ENCODE results near the gene NPTX1. TPM values are rescaled to one million over a fixed set of nuclear protein-coding genes. Genes with fewer than 3 reads are reported as not detected.
"Not testable (repeated sequence)": the region's sequence is repeated elsewhere in the genome, so short reads cannot be mapped to it uniquely, and the experiment has no call there.

Gene NPTX1, protein sequence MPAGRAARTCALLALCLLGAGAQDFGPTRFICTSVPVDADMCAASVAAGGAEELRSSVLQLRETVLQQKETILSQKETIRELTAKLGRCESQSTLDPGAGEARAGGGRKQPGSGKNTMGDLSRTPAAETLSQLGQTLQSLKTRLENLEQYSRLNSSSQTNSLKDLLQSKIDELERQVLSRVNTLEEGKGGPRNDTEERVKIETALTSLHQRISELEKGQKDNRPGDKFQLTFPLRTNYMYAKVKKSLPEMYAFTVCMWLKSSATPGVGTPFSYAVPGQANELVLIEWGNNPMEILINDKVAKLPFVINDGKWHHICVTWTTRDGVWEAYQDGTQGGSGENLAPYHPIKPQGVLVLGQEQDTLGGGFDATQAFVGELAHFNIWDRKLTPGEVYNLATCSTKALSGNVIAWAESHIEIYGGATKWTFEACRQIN
- total RNA-seq, result 0.99 and 35.0 TPM in 2 replicates

DNA sequence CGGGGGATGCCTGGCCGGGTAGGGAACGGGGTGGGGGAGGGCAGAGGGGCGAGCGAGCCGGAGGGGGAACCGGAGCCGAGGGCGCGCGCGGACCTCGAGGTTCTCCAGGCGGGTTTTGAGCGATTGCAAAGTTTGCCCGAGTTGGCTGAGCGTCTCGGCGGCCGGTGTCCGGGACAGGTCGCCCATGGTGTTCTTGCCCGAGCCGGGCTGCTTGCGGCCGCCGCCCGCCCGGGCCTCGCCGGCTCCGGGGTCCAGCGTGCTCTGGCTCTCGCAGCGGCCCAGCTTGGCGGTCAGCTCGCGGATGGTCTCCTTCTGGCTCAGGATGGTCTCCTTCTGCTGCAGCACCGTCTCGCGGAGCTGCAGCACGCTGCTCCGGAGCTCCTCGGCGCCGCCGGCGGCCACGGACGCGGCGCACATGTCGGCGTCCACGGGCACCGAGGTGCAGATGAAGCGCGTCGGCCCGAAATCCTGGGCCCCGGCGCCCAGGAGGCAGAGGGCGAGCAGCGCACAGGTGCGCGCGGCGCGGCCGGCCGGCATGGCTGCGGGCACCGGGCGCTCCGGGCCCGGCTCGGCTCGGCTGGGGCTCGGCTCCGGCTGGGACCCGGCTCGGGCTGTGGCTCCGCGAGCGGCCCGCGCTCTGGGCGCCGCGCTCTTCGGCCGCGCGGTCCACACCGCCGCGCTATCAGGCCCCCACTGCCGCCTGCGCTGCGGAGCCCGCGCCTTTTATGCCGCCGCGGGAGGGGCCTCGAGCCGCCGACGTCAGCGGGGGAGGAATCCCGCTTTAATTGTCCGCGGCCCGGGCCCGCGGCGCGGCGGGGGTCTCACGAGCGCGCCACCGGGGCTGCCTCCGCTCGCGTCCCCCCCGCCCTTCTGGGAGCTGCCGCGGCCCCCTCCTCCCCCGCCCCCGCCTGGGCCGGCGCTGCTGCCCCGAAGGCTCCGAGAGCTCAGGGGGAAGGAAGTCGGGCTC lies at the start of gene NPTX1:
Gene NPTX1 (minus strand): TSS at position 698 of the 967 bp plus-strand sequence. CDS start 161 bp downstream, at position 537.
- no peak for DNase-seq (ENCODE audit: extremely low read depth, low read depth, low spot score)

DNA sequence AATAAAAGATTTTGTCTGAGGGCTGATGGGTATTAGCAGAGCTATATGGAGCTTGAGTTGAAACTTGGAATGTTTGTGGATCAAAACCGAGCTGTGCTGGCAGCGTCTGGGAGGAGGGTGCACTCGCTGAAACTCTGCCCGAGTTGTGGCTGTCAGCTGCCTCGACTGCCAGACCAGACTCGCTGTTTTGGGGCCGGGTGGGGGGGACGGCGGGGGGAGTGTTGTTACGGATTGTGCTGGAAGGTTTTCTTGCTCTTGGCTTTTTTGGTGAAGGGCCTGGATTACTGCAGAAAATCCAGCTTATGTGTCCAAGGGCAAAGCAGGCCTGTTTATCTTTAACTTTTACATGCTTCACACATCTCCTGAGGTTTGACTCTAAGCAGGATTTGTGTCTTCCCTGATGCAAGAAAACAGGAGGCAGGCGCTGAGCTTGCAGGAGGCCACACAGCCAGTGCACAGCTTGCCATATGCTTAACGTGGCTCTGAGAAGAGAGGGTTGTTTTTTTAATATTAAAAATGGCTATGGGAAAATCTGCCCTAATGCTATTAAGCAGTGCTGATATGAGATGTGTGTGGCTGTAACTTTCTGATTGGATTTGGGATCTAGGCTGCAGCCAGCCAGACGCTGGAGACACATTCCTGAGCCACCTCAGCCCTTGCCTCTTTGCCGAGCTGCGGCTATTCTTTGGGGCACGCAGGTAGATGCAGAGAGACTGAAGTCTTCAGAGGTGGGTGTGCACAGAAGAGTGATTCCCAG lies 47.7 kb upstream of the NPTX1 start:
- DNase-seq (ENCODE audit: extremely low read depth, low read depth, low spot score), result no peak

DNA sequence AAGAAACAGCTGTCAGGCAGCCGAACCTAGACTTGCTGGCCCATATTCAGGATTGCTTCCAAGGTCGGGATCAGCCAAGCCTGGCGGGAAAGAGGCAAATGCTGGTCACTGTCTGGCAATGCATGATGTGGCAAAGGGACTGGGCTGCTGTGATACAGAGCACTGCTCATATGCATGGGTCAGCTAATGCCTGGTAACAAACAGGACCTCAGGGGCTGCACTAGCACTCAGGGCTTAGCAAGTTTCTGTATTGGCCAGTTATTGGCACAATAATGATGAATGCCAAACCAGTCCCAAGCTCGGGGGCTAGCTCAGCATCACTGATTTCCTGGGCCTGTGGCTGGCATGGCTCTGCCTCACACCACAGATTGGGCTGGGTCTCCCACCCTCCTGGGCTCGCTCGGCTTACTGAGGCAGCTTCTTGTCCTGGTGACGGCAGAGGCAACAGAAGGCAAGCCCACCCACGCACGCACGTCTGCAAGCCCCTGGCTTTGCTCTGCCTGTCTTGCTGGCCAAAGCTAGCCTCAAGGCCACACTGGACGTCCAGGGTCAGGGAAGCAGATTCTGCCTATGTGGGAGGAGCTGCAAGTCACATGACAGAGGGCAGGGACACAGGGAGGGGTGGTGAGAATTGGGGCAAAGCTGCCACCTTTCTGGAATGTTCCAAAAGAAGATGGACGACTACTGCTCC lies 46.8 kb upstream of the NPTX1 start:
- DNase-seq (ENCODE audit: extremely low read depth, low read depth, low spot score), result no peak

DNA sequence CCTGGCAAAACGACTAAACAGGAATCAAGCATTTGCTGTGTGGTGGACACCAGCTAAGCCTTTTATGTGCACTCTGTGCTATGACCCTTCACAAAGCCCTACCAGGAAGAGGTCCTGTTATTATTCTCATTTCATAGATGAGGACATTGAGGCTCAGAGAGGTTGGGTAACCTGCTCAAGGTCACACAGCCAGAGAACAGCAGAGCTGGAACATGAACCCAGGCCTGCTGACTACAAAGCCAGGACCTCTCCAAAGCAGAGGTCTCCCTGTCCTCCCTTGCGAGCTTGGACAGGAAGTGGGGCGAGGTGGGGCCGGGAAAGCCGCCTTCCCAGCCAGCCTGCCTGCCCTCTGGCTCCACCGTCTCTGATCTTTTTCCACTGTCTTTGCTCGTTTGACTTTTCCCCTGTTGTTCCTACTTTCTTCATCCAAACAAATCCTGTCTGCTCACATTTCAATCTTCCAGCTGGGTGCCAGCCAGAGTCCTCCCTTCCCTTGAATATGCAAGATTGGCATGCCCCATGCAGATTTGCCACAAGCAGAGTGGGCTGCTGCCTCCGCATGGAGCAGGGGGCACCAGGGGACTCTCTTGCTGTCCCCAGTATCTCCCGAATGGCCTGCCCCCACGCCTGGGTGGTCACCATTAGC lies 44.5 kb upstream of the NPTX1 start:
- DNase-seq (ENCODE audit: extremely low read depth, low read depth, low spot score), result no peak

DNA sequence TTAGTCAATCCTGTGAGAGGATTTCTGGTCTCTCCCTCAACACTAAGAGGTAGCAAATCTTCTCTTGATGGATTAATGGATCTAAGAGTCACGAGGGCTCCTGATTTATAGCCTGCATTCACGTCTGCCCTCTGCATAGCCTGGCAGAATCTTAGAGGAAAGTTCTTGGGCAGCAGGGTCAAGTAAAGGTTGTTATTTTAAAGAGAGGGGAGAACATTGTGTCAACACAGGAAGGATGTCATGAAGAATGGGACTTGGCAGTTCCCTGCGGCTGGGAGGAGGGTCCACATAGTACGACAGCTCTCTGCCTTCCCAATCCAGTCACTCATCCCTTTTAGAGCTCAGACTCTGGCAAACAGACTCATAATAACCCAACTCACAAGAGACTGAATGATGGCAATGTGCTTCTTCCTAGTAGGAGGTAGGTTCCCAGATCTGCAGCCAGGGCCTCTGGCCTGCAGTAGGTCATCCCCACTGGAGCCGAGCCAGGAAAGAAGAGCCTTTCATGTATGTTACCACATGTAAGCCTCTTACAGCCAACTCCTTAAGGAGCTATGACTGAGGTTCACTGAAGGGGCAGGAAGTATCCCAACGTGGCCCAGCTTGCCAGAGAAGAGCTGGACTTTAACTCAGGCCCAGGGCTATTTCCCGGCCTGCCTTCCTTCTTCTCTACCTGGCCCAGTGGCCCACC lies 42.8 kb upstream of the NPTX1 start:
- DNase-seq (ENCODE audit: extremely low read depth, low read depth, low spot score), result no peak

DNA sequence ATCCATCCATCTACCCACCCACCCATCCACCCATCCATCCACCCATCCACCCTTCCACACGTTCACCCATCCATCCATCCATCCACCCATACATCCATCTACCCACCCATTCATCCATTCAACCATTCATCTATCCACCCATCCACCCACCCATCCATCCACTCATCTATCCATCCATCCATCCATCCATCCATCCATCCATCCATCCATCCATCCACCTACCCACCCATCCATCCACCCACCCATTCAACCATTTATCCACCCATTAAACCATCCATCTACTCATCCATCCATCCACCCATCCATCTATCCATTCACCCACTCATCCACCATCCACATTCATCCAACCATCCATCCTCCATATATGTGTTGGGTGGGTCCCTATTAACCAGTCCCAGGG lies 42.0 kb upstream of the NPTX1 start:
- no peak for DNase-seq (ENCODE audit: extremely low read depth, low read depth, low spot score)

DNA sequence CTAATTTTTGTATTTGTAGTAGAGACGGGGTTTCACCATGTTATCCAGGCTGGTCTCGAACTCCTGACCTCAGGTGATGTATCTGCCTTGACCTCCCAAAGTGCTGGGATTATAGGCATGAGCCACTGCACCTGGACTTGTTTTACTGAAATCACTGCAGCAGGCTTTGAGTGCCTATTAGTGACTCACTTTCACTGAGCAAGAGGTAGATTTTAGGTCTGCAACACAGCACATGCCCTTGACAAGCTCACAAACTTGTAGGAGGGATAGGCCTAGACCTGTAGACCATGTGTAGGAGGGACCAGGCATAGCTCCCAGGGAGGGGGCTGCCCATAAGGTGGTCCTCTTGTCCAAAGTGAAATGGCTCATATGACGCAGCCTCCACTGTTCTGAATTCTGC lies 41.2 kb upstream of the NPTX1 start:
- DNase-seq (ENCODE audit: extremely low read depth, low read depth, low spot score), result no peak

DNA sequence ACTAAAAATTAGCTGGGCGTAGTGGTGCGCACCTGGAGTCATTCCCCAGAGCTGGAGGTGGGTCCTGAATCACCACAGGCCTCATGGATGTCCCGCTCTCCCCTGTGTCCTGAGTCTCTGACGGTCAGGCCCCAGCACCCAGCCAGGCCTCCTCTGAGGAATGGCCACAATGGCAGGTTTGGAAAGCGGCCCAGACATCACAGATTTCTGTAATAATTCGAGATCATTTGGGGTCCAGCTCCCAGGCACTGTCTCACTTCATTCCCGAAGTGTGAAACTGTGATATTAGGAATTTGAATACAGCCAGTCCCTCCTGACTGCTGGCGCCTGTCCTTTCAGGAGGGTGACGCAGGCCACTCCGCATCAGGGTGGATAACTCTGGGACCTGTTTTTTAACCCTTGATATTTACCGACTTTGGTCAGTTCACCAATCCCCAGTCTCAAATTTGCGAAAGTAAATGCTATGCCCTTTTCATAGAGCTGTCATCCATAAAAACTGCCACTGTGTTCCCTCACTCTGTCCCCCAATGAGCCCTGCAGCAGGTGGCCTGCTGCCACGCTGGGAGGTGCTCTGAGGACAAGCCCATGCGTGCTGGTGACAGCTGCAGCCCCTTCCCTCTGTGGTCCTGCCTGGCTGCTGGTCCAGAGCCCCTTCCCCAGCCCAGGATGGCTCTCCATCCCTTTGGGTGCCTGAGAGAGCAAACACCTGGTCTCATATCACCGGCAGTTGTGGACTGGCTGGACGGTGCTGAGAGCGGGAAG lies 39.9 kb upstream of the NPTX1 start:
- DNase-seq (ENCODE audit: extremely low read depth, low read depth, low spot score), result no peak

DNA sequence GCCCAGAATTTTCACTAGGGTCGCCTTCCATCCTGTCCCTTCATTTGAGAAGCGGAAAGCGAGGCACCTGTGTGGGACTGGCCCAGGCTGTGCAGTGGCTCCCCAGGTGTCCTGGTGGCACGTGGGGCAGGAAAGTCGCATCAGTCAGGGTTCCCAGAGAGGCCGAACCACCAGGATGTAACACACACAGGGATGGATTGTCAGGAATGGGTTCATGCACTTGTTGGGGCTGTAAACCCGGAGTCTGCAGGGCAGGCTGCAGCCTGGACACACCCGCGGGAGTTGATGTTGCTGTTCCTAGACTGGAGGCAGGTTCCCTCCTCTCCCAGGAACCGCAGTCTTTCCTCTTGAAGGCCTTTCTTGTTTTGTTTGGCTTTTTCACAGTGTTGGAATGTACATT lies 37.5 kb upstream of the NPTX1 start:
- no peak for DNase-seq (ENCODE audit: extremely low read depth, low read depth, low spot score)

DNA sequence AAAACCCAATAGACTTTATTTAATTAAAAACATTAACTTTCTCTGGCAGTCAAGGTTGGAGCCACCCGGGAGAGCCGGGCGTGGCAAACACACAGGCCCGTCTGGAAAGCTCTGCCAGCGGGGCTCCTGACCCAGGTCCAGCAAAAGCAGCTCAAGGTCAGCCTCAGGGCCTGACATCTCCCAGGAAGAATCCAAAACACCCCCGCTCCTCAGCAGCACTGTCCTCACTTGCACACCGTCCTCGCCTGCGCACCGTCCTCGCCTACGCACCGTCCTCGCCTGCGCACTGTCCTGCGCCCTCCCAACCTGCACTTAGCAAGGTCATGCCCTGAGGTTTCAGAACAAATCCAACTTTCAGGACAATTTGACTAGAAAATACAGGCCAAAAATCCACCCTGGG lies 36.8 kb upstream of the NPTX1 start:
- DNase-seq (ENCODE audit: extremely low read depth, low read depth, low spot score), result no peak

DNA sequence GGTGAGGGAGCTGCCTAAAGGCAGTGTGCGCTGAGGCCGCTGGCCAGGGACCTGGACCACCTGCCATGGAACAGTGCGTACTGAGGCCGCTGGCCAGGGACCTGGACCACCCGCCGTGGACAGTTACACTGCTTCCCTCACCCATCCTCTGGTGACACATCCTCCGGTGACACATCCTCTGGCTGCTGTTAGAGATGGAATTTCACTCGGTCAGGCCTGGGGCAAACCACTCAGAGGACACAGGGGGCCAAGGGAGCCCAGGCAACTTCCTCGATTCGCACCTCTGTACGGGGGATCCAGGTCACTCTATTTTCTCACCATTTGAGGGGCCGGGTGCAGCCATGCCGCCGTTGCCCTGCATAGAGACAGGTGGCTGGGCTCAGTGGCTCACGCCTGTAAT lies 35.8 kb upstream of the NPTX1 start:
- no peak for DNase-seq (ENCODE audit: extremely low read depth, low read depth, low spot score)

DNA sequence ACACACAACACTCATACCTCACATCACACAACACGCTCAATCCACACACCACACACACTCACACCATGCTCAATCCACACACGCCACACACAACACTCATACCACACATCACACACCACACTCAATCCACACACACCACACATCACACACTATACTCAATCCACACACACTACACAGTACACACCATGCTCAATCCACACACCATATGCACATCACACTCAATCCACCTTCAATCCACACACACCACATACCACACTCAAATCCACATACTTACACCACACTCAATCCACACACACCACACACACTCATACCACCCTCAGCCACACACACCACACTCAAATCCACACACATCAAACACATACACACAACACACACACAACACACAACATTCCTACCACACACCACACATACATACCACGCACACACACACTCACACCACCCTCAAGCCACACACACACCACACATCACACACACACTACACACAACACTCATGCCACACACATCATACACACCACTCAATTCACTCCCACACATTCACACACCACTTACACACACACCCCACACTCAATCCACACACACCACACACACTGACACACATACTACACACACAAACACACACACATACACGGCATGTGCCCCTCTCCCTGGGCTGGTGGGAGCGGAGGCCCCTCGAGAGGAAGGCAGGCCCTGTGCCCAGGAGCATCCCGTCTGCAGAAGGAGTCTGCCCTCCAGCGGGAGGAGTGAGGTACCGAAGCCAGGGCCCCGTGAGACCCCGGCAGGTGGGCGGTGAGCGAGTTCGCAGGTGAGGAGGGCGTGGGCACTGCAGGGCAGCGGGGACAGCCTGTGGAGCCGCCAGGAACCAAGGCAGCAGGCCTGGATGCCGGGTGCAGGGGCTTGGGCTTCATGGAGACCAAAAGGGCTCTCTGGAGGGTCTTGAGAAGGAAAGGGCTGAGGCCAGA lies 35.1 kb upstream of the NPTX1 start:
- no peak for DNase-seq (ENCODE audit: extremely low read depth, low read depth, low spot score)

DNA sequence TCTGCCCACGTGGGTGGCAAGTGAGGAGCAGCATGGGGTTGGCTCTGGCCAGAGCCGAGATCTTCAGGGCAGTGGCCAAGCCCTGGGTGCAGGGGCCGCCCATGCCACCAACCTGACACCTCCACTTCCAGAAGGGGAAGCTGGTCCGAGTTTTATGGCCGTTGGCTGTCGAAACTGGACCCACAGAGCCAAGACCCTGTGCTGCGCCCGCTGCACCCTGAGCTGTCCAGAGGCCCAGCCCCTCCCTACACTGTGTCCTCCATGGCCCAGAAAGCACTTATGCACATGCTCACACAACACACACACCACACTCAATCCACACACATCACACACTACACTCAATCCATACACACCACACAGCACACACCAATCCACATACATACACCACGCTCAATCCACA lies 34.4 kb upstream of the NPTX1 start:
- DNase-seq (ENCODE audit: extremely low read depth, low read depth, low spot score), result no peak

DNA sequence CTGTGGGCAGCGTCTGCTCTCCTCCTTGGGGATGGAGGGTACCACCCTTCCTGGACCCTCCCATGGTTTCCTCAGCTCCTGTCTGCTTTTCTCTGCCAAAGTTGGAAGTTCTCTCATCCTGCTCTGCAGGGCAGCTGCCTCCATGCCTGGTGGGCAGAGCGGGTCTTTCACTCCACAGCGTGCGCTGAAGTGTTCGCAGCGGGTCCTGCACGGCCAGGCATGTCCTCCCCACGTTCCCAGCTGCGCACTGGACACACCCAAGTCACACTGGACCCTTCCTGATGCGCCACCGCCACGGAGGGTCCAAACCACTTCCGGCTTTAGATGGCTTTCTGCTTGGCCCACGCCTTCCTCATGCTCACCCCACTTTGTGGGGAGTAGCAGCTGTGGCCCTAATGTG lies 33.7 kb upstream of the NPTX1 start:
- no peak for DNase-seq (ENCODE audit: extremely low read depth, low read depth, low spot score)

DNA sequence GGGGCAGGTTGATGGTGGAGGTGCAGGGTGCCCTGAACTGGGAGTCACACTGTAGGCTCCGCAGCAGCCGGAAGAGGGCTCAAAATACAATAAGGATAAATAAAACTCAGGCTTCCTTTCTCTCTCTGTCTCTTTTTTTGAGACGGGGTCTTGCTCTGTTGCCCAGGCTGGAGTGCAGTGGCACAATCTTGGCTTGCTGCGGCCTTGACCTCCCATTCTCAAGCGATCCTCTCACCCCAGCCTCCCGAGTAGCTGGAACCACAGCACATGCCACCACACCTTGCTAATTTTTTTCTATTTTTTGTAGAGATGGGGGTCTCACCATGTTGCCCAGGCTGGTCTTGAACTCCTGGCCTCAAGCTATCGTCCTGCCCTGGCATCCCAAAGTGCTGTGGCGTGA lies 32.9 kb upstream of the NPTX1 start:
- no peak for DNase-seq (ENCODE audit: extremely low read depth, low read depth, low spot score)

DNA sequence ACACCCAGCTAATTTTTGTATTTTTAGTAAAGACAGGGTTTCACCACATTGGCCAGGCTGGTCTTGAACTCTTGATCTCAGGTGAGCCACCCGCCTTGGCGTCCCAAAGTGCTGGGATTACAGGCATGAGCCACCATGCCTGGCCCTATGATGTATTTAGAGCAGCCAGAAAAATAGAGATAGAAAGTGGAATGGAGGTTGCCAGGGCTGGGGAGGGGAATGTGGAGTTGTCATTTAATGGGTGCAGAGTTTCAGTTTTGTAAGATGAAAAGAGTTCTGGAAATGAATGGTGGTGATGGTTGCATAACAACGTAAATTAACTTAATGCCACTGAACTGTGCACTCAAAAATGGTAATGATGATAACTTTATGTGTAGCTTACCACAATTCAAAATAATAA lies 31.6 kb upstream of the NPTX1 start:
- no peak for DNase-seq (ENCODE audit: extremely low read depth, low read depth, low spot score)

DNA sequence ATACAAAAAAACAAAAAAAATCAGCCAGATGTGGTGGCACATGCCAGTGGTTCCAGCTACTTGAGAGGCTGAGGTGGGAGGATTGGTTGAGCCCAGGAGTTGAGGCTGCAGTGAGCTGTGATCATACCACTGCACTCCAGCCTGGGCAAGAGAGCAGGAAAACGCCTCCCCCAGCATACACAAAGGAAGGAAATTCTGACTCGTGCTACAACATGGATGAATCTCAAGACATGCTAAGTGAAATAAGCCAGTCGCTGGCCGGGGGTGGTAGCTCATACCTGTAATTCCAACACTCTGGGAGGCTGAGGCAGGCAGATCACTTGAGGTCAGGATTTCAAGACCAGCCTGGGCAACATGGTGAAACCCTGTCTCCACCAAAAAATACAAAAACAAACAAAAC lies 30.8 kb upstream of the NPTX1 start:
- DNase-seq (ENCODE audit: extremely low read depth, low read depth, low spot score), result not testable (repeated sequence)
